Measurements from ENCODE around the gene PTPN2. TPM values are rescaled to one million over a fixed set of nuclear protein-coding genes. Genes with fewer than 3 reads are reported as not detected.
"Not testable (repeated sequence)": the region's sequence is repeated elsewhere in the genome, so short reads cannot be mapped to it uniquely, and the experiment has no call there.

The PTPN2 gene
- total RNA-seq, 2 experiments from 2014 or later: 49.4 to 53.8 TPM

DNA sequence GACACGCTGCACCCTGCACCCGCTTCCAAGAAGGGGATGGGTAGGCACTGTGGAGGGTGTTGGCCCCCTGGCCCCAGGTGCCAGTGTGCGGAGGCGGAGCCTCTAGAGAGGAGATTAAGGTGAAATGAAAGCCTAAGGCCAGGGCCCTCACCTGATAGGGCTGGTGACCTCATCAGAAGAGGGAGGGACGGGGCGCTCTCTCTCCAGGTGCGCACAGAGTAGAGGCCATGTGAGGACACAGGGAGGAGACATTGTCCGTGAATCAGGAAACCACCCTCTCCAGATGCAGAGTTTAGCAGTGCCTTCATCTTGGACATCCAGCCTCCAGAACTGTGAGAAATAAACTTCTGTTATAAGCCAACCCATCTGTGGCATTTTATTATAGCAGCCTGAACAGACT, 118.9 kb downstream of the PTPN2 start:
- ATAC-seq (ENCODE audit: poor library complexity) (no peak), DNase-seq (no peak)
- no peaks in the 10 kb centered on the region for H3K27me3 ChIP-seq (ENCODE audit: control insufficient read depth in 1 of 2, insufficient read depth in 2 of 2, low read length in 2 of 2)
- ChIA-PET POLR2A (no interaction called here), CTCF (no interaction called here)
- H3K27ac ChIP-seq (ENCODE audit: low read depth in 1 of 2, low read length in 2 of 2): no peak overlapping the region
- no peaks in the 10 kb centered on the region for H3K36me3 ChIP-seq (ENCODE audit: insufficient read depth, low read length)
- no peaks in the 10 kb centered on the region for H3K9me3 ChIP-seq (ENCODE audit: control insufficient read depth in 1 of 2, insufficient read depth in 1 of 2, low read length in 2 of 2)
- peaks cover 10% of the 10 kb centered on the region for H3K36me3 Mint-ChIP-seq (ENCODE audit: low read depth)
- no peak overlapping the region for H3K4me3 ChIP-seq (ENCODE audit: low read length)
- intact Hi-C loops (cut with DNase I, micrococcal nuclease): no loop called here
- no peak overlapping the region for H3K4me3 Mint-ChIP-seq
- TF ChIP-seq, protein P1, sequence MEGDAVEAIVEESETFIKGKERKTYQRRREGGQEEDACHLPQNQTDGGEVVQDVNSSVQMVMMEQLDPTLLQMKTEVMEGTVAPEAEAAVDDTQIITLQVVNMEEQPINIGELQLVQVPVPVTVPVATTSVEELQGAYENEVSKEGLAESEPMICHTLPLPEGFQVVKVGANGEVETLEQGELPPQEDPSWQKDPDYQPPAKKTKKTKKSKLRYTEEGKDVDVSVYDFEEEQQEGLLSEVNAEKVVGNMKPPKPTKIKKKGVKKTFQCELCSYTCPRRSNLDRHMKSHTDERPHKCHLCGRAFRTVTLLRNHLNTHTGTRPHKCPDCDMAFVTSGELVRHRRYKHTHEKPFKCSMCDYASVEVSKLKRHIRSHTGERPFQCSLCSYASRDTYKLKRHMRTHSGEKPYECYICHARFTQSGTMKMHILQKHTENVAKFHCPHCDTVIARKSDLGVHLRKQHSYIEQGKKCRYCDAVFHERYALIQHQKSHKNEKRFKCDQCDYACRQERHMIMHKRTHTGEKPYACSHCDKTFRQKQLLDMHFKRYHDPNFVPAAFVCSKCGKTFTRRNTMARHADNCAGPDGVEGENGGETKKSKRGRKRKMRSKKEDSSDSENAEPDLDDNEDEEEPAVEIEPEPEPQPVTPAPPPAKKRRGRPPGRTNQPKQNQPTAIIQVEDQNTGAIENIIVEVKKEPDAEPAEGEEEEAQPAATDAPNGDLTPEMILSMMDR (IDR thresholded peaks at IDR 0.05): no peak
- H3K27ac Mint-ChIP-seq: no peak overlapping the region
- H3K4me1 Mint-ChIP-seq (ENCODE audit: low read depth): no peaks in the 10 kb centered on the region
- no peaks in the 10 kb centered on the region for H3K9me3 Mint-ChIP-seq
- H3K4me1 ChIP-seq (ENCODE audit: insufficient read depth, low read length): no peaks in the 10 kb centered on the region
- H3K27me3 Mint-ChIP-seq: no peaks in the 10 kb centered on the region

DNA sequence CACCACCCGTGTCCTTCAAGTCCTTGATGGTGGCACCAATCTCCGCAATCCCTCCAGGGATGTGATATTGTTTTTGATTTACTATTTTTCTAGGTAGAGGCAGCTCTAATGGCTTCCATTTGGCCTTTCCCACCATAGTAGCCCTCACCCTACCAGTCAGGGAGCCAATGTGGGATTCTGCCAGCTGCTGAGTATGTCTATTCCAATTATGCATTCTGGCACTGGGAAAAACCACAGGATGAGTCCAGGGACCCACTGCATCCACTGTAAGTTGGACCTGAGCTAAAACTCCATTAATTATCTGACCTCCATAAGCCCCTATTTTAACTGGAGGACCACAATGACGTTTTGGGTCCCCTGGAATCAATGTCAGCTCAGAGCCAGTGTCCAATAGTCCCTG, 125.5 kb downstream of the PTPN2 start:
- H3K27ac ChIP-seq (ENCODE audit: low read depth in 1 of 2, low read length in 2 of 2); POLR2A ChIA-PET; H3K27me3 Mint-ChIP-seq; DNase-seq; CTCF ChIA-PET; H3K36me3 ChIP-seq (ENCODE audit: insufficient read depth, low read length); ATAC-seq (ENCODE audit: poor library complexity); H3K9me3 ChIP-seq (ENCODE audit: control insufficient read depth in 1 of 2, insufficient read depth in 1 of 2, low read length in 2 of 2); H3K4me1 ChIP-seq (ENCODE audit: insufficient read depth, low read length); H3K4me3 Mint-ChIP-seq; intact Hi-C loops (cut with DNase I, micrococcal nuclease); H3K4me3 ChIP-seq (ENCODE audit: low read length); H3K27me3 ChIP-seq (ENCODE audit: control insufficient read depth in 1 of 2, insufficient read depth in 2 of 2, low read length in 2 of 2); H3K9me3 Mint-ChIP-seq; H3K36me3 Mint-ChIP-seq (ENCODE audit: low read depth); H3K4me1 Mint-ChIP-seq (ENCODE audit: low read depth); H3K27ac Mint-ChIP-seq: not testable (repeated sequence)

DNA sequence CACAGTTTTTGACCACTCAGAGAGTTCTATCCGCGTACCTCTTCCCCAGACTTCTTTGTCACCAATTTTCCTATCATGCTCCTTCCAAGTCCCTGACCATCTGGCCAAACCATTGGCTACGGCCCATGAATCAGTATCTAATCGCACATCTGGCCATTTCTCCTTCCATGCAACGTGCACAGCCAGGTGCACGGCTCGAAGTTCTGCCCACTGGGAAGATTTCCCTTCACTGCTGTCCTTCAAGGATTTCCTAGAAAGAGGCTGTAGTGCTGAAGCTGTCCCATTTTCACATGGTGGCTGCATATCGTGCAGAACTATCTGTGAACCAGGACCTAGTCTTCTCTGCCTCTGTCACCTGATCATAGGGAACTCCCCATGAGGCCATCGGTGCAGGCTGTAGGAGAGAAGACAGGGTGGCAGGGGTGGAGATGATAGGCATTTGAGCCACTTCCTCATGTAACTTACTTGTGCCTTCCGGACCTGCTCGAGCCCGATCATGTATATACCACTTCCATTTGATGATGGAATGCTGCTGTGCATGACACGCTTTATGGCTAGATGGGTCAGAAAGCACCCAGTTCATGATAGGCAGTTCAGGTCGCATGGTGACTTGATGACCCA, 127.3 kb downstream of the PTPN2 start:
- H3K4me3 ChIP-seq (ENCODE audit: low read length); H3K4me1 ChIP-seq (ENCODE audit: insufficient read depth, low read length); H3K4me3 Mint-ChIP-seq; H3K27me3 Mint-ChIP-seq; CTCF ChIA-PET; H3K4me1 Mint-ChIP-seq (ENCODE audit: low read depth); intact Hi-C loops (cut with DNase I, micrococcal nuclease); H3K27me3 ChIP-seq (ENCODE audit: control insufficient read depth in 1 of 2, insufficient read depth in 2 of 2, low read length in 2 of 2); H3K36me3 ChIP-seq (ENCODE audit: insufficient read depth, low read length); H3K27ac Mint-ChIP-seq; H3K9me3 ChIP-seq (ENCODE audit: control insufficient read depth in 1 of 2, insufficient read depth in 1 of 2, low read length in 2 of 2); H3K27ac ChIP-seq (ENCODE audit: low read depth in 1 of 2, low read length in 2 of 2); DNase-seq; H3K9me3 Mint-ChIP-seq; H3K36me3 Mint-ChIP-seq (ENCODE audit: low read depth); POLR2A ChIA-PET; ATAC-seq (ENCODE audit: poor library complexity): not testable (repeated sequence)

DNA sequence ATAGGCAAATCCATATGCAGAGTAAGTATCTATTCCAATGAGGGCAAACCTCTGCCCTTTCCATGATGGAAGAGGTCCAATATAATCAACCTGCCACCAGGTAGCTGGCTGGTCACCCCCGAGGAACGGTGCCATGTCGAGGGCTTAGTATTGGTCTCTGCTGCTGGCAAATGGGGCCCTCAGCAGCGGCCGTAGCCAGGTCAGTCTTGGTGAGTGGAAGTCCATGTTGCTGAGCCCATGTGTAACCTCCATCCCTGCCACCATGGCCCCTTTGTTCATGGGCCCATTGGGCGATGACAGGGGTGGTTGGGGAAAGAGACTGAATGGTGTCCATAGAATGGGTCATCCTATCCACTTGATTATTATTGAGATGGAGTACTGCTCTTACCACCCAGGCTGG, 128.4 kb downstream of the PTPN2 start:
- H3K27ac ChIP-seq (ENCODE audit: low read depth in 1 of 2, low read length in 2 of 2); intact Hi-C loops (cut with DNase I, micrococcal nuclease); DNase-seq; H3K9me3 Mint-ChIP-seq; CTCF ChIA-PET; H3K36me3 ChIP-seq (ENCODE audit: insufficient read depth, low read length); POLR2A ChIA-PET; H3K4me1 Mint-ChIP-seq (ENCODE audit: low read depth); H3K27ac Mint-ChIP-seq; H3K4me1 ChIP-seq (ENCODE audit: insufficient read depth, low read length); ATAC-seq (ENCODE audit: poor library complexity); H3K4me3 Mint-ChIP-seq; H3K27me3 ChIP-seq (ENCODE audit: control insufficient read depth in 1 of 2, insufficient read depth in 2 of 2, low read length in 2 of 2); H3K36me3 Mint-ChIP-seq (ENCODE audit: low read depth); H3K27me3 Mint-ChIP-seq; H3K4me3 ChIP-seq (ENCODE audit: low read length); H3K9me3 ChIP-seq (ENCODE audit: control insufficient read depth in 1 of 2, insufficient read depth in 1 of 2, low read length in 2 of 2): not testable (repeated sequence)

Measured in CD4-positive, alpha-beta T cell (primary cell).